ENCODE results near the gene LTBP2.

DNA sequence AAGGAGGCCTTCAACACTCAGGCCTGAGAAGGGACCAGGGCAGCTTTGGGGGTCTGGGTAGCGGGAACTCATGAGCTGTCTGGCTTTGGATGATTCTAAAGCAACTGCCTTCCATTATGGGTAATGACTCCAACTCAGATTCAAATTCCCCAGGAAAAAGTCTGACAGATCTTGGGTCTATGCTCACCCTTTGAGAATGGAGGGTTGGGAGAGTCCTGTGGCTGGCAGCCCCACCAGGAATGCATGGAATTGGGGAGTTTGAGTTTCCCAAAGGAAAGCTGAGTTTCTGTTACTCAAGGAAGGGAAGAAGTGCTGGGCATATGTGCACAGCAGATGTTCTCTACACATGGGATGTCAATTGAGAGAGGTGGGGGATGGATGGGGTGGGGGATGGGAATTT, 22.4 kb upstream of the LTBP2 start:
- TF ChIP-seq YY1 (IDR thresholded peaks at IDR 0.05; ENCODE audit: low read depth) = no peak
- no peak for TF ChIP-seq RAD21 (IDR thresholded peaks at IDR 0.05; ENCODE audit: low read depth)
- TF ChIP-seq CEBPB (IDR thresholded peaks at IDR 0.05) = no peak
- TF ChIP-seq TAF1 (IDR thresholded peaks at IDR 0.05; ENCODE audit: low read depth) = no peak
- TF ChIP-seq, protein P1, sequence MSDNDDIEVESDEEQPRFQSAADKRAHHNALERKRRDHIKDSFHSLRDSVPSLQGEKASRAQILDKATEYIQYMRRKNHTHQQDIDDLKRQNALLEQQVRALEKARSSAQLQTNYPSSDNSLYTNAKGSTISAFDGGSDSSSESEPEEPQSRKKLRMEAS (IDR thresholded peaks at IDR 0.05) = no peak
- TF ChIP-seq, protein P2, sequence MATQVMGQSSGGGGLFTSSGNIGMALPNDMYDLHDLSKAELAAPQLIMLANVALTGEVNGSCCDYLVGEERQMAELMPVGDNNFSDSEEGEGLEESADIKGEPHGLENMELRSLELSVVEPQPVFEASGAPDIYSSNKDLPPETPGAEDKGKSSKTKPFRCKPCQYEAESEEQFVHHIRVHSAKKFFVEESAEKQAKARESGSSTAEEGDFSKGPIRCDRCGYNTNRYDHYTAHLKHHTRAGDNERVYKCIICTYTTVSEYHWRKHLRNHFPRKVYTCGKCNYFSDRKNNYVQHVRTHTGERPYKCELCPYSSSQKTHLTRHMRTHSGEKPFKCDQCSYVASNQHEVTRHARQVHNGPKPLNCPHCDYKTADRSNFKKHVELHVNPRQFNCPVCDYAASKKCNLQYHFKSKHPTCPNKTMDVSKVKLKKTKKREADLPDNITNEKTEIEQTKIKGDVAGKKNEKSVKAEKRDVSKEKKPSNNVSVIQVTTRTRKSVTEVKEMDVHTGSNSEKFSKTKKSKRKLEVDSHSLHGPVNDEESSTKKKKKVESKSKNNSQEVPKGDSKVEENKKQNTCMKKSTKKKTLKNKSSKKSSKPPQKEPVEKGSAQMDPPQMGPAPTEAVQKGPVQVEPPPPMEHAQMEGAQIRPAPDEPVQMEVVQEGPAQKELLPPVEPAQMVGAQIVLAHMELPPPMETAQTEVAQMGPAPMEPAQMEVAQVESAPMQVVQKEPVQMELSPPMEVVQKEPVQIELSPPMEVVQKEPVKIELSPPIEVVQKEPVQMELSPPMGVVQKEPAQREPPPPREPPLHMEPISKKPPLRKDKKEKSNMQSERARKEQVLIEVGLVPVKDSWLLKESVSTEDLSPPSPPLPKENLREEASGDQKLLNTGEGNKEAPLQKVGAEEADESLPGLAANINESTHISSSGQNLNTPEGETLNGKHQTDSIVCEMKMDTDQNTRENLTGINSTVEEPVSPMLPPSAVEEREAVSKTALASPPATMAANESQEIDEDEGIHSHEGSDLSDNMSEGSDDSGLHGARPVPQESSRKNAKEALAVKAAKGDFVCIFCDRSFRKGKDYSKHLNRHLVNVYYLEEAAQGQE (IDR thresholded peaks at IDR 0.05; ENCODE audit: low read depth) = no peak
- TF ChIP-seq CREB1 (IDR thresholded peaks at IDR 0.05; ENCODE audit: low read depth) = no peak
- TF ChIP-seq NFIC (IDR thresholded peaks at IDR 0.05) = no peak
